ENCODE measurements around the gene PFKL. TPM values are rescaled to one million over a fixed set of nuclear protein-coding genes. Genes with fewer than 3 reads are reported as not detected.

The PFKL gene
- total RNA-seq, 4 donors from 2014 or later = 185 to 288 (median 249) TPM

DNA sequence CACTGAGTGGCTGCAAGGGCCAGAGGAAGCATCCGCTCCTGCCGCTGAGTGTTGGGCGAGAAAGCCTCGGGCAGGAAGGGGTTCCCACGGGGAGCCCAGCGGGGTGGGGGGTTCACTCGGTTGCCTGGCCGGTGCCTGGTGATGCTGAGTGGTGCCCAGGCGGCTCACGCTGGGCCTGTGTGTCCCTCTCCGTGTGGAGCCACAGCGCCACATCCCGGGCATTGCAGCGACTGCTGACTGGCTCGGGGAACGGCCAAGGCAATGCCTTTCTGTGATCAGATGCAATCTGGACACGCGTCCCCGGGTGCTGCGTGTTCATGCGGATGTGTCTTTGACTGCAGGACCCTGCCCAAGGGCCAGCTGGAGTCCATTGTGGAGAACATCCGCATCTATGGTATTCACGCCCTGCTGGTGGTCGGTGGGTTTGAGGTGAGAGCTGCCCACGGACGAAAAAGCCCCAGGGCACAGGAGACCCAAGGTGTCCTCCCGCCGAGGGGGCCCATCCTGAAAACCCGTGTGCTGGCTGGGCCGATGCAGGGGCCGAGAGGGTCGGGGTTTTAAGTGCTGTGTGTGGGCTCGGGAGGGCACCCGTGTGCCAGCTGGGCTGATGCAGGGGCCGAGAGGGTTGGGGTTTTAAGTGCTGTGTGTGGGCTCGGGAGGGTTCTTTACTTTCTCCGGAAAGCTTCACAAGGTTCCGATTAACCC lies 22.9 kb downstream of the PFKL start:
- H3K9me3 ChIP-seq = no peaks in the 10 kb centered on the region
- no peak overlapping the region for H3K4me3 ChIP-seq
- no peaks in the 10 kb centered on the region for H3K4me1 ChIP-seq
- in situ Hi-C loops (cut with MboI; ENCODE audit: low pct_ligation_motif_present in 1 of 4, low pct_unique_long_range_greater_than_20kb in 1 of 4, low sequenced_read_pairs in 3 of 4) (no loop called here), intact Hi-C loops (cut with DNase I; ENCODE audit: low total_unique reads) (no loop called here)
- H3K27ac ChIP-seq = no peak overlapping the region
- TF ChIP-seq EP300 (IDR thresholded peaks at IDR 0.05; ENCODE audit: low read depth) = no peak
- TF ChIP-seq, protein P1, sequence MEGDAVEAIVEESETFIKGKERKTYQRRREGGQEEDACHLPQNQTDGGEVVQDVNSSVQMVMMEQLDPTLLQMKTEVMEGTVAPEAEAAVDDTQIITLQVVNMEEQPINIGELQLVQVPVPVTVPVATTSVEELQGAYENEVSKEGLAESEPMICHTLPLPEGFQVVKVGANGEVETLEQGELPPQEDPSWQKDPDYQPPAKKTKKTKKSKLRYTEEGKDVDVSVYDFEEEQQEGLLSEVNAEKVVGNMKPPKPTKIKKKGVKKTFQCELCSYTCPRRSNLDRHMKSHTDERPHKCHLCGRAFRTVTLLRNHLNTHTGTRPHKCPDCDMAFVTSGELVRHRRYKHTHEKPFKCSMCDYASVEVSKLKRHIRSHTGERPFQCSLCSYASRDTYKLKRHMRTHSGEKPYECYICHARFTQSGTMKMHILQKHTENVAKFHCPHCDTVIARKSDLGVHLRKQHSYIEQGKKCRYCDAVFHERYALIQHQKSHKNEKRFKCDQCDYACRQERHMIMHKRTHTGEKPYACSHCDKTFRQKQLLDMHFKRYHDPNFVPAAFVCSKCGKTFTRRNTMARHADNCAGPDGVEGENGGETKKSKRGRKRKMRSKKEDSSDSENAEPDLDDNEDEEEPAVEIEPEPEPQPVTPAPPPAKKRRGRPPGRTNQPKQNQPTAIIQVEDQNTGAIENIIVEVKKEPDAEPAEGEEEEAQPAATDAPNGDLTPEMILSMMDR (IDR thresholded peaks at IDR 0.05) = no peak
- TF ChIP-seq POLR2AphosphoS5 (IDR thresholded peaks at IDR 0.05) = no peak
- TF ChIP-seq POLR2A (IDR thresholded peaks at IDR 0.05) = no peak
- H3K27me3 ChIP-seq = no peaks in the 10 kb centered on the region
- 85 to 95% methylated on average over 9 to 38 of the region's 38 CpGs for WGBS, 2 donors (ENCODE audit: low coverage in 1 of 2)
- DNase-seq = no peak
- peaks cover 0 to 27% (median 0%) of the 10 kb centered on the region in 4 donors for H3K36me3 ChIP-seq

DNA sequence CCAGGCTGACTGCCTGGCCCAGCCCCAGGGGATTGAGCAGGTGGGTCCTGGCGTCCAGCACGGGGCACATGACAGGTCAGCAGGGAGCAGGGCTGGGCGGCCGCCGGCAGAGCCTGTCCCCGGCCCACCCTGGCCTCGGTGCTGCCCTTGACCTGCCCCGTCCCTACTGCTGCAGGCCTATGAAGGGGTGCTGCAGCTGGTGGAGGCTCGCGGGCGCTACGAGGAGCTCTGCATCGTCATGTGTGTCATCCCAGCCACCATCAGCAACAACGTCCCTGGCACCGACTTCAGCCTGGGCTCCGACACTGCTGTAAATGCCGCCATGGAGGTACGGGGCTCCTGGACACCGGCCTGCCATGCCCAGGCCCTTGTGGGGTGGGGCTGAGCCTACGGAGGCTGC lies 23.7 kb downstream of the PFKL start:
- DNase-seq = no peak
- H3K27ac ChIP-seq = no peak overlapping the region
- H3K4me3 ChIP-seq = no peak overlapping the region
- peaks cover 0 to 23% (median 0%) of the 10 kb centered on the region in 4 donors for H3K36me3 ChIP-seq
- TF ChIP-seq POLR2A (IDR thresholded peaks at IDR 0.05) (no peak), EP300 (IDR thresholded peaks at IDR 0.05; ENCODE audit: low read depth) (no peak), POLR2AphosphoS5 (IDR thresholded peaks at IDR 0.05) (no peak)
- 85% methylated on average over 20 of the region's 20 CpGs; no CpG with 5 or more reads in 1 of the 2 donors for WGBS, 2 donors (ENCODE audit: low coverage in 1 of 2)
- H3K27me3 ChIP-seq = no peaks in the 10 kb centered on the region
- in situ Hi-C loops (cut with MboI; ENCODE audit: low pct_ligation_motif_present in 1 of 4, low pct_unique_long_range_greater_than_20kb in 1 of 4, low sequenced_read_pairs in 3 of 4) (no loop called here), intact Hi-C loops (cut with DNase I; ENCODE audit: low total_unique reads) (no loop called here)
- no peaks in the 10 kb centered on the region for H3K4me1 ChIP-seq
- no peaks in the 10 kb centered on the region for H3K9me3 ChIP-seq

DNA sequence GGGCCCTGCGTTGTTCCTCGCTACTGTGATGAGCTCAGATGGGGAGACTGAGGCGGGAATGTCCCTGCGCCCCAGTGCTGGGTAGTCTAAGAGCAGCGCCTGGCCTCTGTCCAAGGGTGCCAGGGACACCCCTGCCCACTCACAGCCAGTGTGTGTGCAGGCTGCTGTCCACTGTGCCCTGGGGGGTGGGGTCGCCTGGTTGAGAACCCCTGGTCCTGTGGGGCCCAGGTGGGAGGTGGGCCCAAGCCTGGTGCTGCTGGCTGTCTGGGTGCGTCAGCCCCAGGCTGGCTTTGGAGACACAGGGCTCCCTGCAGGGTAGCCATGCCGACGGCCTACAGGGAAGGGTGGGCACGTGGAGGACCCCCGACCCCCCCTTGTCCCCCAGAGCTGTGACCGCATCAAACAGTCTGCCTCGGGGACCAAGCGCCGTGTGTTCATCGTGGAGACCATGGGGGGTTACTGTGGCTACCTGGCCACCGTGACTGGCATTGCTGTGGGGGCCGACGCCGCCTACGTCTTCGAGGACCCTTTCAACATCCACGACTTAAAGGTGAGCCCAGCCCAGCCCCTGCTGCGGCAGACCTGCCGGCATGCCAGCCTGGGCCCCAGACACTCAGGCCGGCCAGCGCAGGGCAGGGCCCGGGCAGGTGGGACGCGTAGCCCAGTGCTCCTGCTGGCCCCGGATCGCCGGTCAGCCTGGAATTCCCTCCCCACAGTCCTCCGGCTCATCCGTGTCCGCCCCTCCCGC lies 24.4 kb downstream of the PFKL start:
- WGBS, 2 donors (ENCODE audit: low coverage in 1 of 2) = 96% methylated on average over 29 of the region's 37 CpGs; no CpG with 5 or more reads in 1 of the 2 donors
- no peaks in the 10 kb centered on the region for H3K4me1 ChIP-seq
- DNase-seq = no peak
- H3K4me3 ChIP-seq = no peak overlapping the region
- in situ Hi-C loops (cut with MboI; ENCODE audit: low pct_ligation_motif_present in 1 of 4, low pct_unique_long_range_greater_than_20kb in 1 of 4, low sequenced_read_pairs in 3 of 4) = no loop called here
- H3K27ac ChIP-seq = no peak overlapping the region
- no peaks in the 10 kb centered on the region for H3K27me3 ChIP-seq
- peaks cover 0 to 23% (median 0%) of the 10 kb centered on the region in 4 donors for H3K36me3 ChIP-seq
- no peaks in the 10 kb centered on the region for H3K9me3 ChIP-seq
- intact Hi-C loops (cut with DNase I; ENCODE audit: low total_unique reads) = no loop called here
- TF ChIP-seq EP300 (IDR thresholded peaks at IDR 0.05; ENCODE audit: low read depth) = no peak
- TF ChIP-seq POLR2A (IDR thresholded peaks at IDR 0.05) = no peak
- TF ChIP-seq, protein P1 (IDR thresholded peaks at IDR 0.05) = no peak
- TF ChIP-seq POLR2AphosphoS5 (IDR thresholded peaks at IDR 0.05) = no peak

DNA sequence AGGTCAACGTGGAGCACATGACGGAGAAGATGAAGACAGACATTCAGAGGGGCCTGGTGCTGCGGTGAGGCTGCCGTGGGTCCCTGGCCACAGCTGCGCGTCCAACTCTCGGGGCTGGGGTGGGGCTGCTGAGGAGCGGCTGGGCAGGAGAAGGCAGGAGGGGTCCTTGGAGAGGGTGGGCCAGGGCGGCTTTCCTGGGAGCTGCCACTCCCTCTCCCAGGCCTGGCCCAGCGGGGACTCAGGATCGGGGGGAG lies 24.9 kb downstream of the PFKL start:
- Histone ChIP-seq H3K4me1 (no peaks in the 10 kb centered on the region), H3K36me3 (peaks cover 0 to 23% (median 0%) of the 10 kb centered on the region in 4 donors), H3K4me3 (no peak overlapping the region), H3K27me3 (no peaks in the 10 kb centered on the region), H3K27ac (no peak overlapping the region), H3K9me3 (no peaks in the 10 kb centered on the region)
- 95% methylated on average over 11 of the region's 11 CpGs; no CpG with 5 or more reads in 1 of the 2 donors for WGBS, 2 donors (ENCODE audit: low coverage in 1 of 2)
- intact Hi-C loops (cut with DNase I; ENCODE audit: low total_unique reads) (no loop called here), in situ Hi-C loops (cut with MboI; ENCODE audit: low pct_ligation_motif_present in 1 of 4, low pct_unique_long_range_greater_than_20kb in 1 of 4, low sequenced_read_pairs in 3 of 4) (no loop called here)
- no peak for DNase-seq
- no peak for TF ChIP-seq POLR2AphosphoS5 (IDR thresholded peaks at IDR 0.05)
- TF ChIP-seq POLR2A (IDR thresholded peaks at IDR 0.05) = no peak
- TF ChIP-seq, protein P1 (IDR thresholded peaks at IDR 0.05) = no peak
- no peak for TF ChIP-seq EP300 (IDR thresholded peaks at IDR 0.05; ENCODE audit: low read depth)
